ENCODE data around the gene RGS1.

GRCh38 chr1:192527950-192528349, 47.6 kb upstream of the RGS1 start:
- TF ChIP-seq EZH2phosphoT487 (IDR thresholded peaks at IDR 0.05; ENCODE audit: insufficient read depth, low read depth) (no peak), EZH2 (IDR thresholded peaks at IDR 0.05; ENCODE audit: insufficient read depth, poor library complexity, severe bottlenecking) (no peak)
